ENCODE measurements around the gene CDK19.

DNA sequence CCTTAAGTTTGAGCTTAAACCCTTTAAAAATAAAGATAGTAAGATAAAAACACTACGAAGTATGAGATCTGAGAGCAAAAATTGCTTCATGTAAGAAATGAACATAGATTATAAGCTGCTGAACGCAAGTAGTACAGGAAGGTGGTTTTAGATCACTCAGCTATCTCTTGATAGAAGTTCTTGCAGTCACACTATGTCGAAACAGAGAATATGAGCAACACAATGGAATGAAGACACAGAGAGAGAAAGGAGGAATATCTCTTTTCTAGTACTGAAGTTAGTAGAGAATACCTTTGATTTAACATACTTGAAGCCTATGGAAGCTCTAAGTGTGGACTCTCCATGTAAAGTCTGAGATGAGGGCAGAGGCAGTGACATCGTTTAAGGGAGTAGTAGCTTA is 162.7 kb downstream of the CDK19 start:
- TF ChIP-seq, protein P1, sequence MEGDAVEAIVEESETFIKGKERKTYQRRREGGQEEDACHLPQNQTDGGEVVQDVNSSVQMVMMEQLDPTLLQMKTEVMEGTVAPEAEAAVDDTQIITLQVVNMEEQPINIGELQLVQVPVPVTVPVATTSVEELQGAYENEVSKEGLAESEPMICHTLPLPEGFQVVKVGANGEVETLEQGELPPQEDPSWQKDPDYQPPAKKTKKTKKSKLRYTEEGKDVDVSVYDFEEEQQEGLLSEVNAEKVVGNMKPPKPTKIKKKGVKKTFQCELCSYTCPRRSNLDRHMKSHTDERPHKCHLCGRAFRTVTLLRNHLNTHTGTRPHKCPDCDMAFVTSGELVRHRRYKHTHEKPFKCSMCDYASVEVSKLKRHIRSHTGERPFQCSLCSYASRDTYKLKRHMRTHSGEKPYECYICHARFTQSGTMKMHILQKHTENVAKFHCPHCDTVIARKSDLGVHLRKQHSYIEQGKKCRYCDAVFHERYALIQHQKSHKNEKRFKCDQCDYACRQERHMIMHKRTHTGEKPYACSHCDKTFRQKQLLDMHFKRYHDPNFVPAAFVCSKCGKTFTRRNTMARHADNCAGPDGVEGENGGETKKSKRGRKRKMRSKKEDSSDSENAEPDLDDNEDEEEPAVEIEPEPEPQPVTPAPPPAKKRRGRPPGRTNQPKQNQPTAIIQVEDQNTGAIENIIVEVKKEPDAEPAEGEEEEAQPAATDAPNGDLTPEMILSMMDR (IDR thresholded peaks at IDR 0.05; ENCODE audit: insufficient read depth, low read depth, low read length) = no peak
- TF ChIP-seq EZH2 (IDR thresholded peaks at IDR 0.05; ENCODE audit: insufficient read depth, low read length) = no peak

All from astrocyte (in vitro differentiated cells and primary cell).